Measurements from ENCODE around the gene CD38.
"Not testable (repeated sequence)": the region's sequence is repeated elsewhere in the genome, so short reads cannot be mapped to it uniquely, and the experiment has no call there.

CD38 gene

GRCh38 chr4:15784959-15785634 lies 7.0 kb downstream of the CD38 start:
- peaks cover 2% of the 10 kb centered on the region; the same call in 1 of the 2 replicates for H3K4me1 ChIP-seq (ENCODE audit: insufficient read depth, low read length)
- H3K36me3 ChIP-seq (ENCODE audit: insufficient read depth, low read depth, low read length): no peaks in the 10 kb centered on the region
- no peak overlapping the region for H3K27ac ChIP-seq (ENCODE audit: low read length)
- H3K27me3 ChIP-seq (ENCODE audit: insufficient read depth, low read length): peaks cover 11% of the 10 kb centered on the region
- no peak overlapping the region for H3K9ac ChIP-seq (ENCODE audit: low read depth, low read length)
- H3K4me3 ChIP-seq (ENCODE audit: low read length): no peak overlapping the region
- H3K9me3 ChIP-seq (ENCODE audit: insufficient read depth, low read depth, low read length): peaks cover 19% of the 10 kb centered on the region

GRCh38 chr4:15786743-15787142 lies 8.6 kb downstream of the CD38 start:
- no peak overlapping the region for H3K27ac ChIP-seq (ENCODE audit: low read length)
- no peaks in the 10 kb centered on the region for H3K36me3 ChIP-seq (ENCODE audit: insufficient read depth, low read depth, low read length)
- H3K4me1 ChIP-seq (ENCODE audit: insufficient read depth, low read length): peaks cover 2% of the 10 kb centered on the region; the same call in 1 of the 2 replicates
- H3K9me3 ChIP-seq (ENCODE audit: insufficient read depth, low read depth, low read length): peaks cover 19% of the 10 kb centered on the region
- H3K27me3 ChIP-seq (ENCODE audit: insufficient read depth, low read length): no peaks in the 10 kb centered on the region
- H3K4me3 ChIP-seq (ENCODE audit: low read length): no peak overlapping the region
- no peak overlapping the region for H3K9ac ChIP-seq (ENCODE audit: low read depth, low read length)

GRCh38 chr4:15792974-15793373 lies 14.8 kb downstream of the CD38 start:
- no peaks in the 10 kb centered on the region for H3K36me3 ChIP-seq (ENCODE audit: insufficient read depth, low read depth, low read length)
- no peak overlapping the region for H3K4me3 ChIP-seq (ENCODE audit: low read length)
- H3K9me3 ChIP-seq (ENCODE audit: insufficient read depth, low read depth, low read length): peaks cover 18% of the 10 kb centered on the region
- H3K27me3 ChIP-seq (ENCODE audit: insufficient read depth, low read length): no peaks in the 10 kb centered on the region
- no peak overlapping the region for H3K27ac ChIP-seq (ENCODE audit: low read length)
- H3K9ac ChIP-seq (ENCODE audit: low read depth, low read length): no peak overlapping the region
- no peaks in the 10 kb centered on the region for H3K4me1 ChIP-seq (ENCODE audit: insufficient read depth, low read length)

GRCh38 chr4:15793506-15794363 lies 15.6 kb downstream of the CD38 start:
- H3K27me3 ChIP-seq (ENCODE audit: insufficient read depth, low read length): no peaks in the 10 kb centered on the region
- no peak overlapping the region for H3K27ac ChIP-seq (ENCODE audit: low read length)
- H3K9ac ChIP-seq (ENCODE audit: low read depth, low read length): no peak overlapping the region
- no peak overlapping the region for H3K4me3 ChIP-seq (ENCODE audit: low read length)
- H3K36me3 ChIP-seq (ENCODE audit: insufficient read depth, low read depth, low read length): no peaks in the 10 kb centered on the region
- H3K4me1 ChIP-seq (ENCODE audit: insufficient read depth, low read length): no peaks in the 10 kb centered on the region
- H3K9me3 ChIP-seq (ENCODE audit: insufficient read depth, low read depth, low read length): peaks cover 11% of the 10 kb centered on the region

- H3K9me3 ChIP-seq (ENCODE audit: insufficient read depth, low read depth, low read length): peaks cover 5% of the 10 kb centered on the region; the same call in 1 of the 2 replicates
- no peaks in the 10 kb centered on the region for H3K27me3 ChIP-seq (ENCODE audit: insufficient read depth, low read length)
- no peak overlapping the region for H3K27ac ChIP-seq (ENCODE audit: low read length)
- no peak overlapping the region for H3K4me3 ChIP-seq (ENCODE audit: low read length)
- no peaks in the 10 kb centered on the region for H3K36me3 ChIP-seq (ENCODE audit: insufficient read depth, low read depth, low read length)
- H3K9ac ChIP-seq (ENCODE audit: low read depth, low read length): no peak overlapping the region
- H3K4me1 ChIP-seq (ENCODE audit: insufficient read depth, low read length): no peaks in the 10 kb centered on the region
Measured at GRCh38 chr4:15794426-15794825, 16.3 kb downstream of the CD38 start.

GRCh38 chr4:15794905-15795304 lies 16.8 kb downstream of the CD38 start:
- Histone ChIP-seq H3K36me3 (ENCODE audit: insufficient read depth, low read depth, low read length) (no peaks in the 10 kb centered on the region), H3K4me3 (ENCODE audit: low read length) (no peak overlapping the region), H3K9ac (ENCODE audit: low read depth, low read length) (no peak overlapping the region), H3K27ac (ENCODE audit: low read length) (no peak overlapping the region), H3K9me3 (ENCODE audit: insufficient read depth, low read depth, low read length) (peaks cover under 1% of the 10 kb centered on the region; the same call in 1 of the 2 replicates), H3K4me1 (ENCODE audit: insufficient read depth, low read length) (no peaks in the 10 kb centered on the region), H3K27me3 (ENCODE audit: insufficient read depth, low read length) (no peaks in the 10 kb centered on the region)

GRCh38 chr4:15797320-15797719 lies 19.2 kb downstream of the CD38 start:
- H3K27me3 ChIP-seq (ENCODE audit: insufficient read depth, low read length): no peaks in the 10 kb centered on the region
- H3K4me3 ChIP-seq (ENCODE audit: low read length): no peak overlapping the region
- no peak overlapping the region for H3K27ac ChIP-seq (ENCODE audit: low read length)
- no peaks in the 10 kb centered on the region for H3K36me3 ChIP-seq (ENCODE audit: insufficient read depth, low read depth, low read length)
- no peaks in the 10 kb centered on the region for H3K4me1 ChIP-seq (ENCODE audit: insufficient read depth, low read length)
- no peaks in the 10 kb centered on the region for H3K9me3 ChIP-seq (ENCODE audit: insufficient read depth, low read depth, low read length)
- no peak overlapping the region for H3K9ac ChIP-seq (ENCODE audit: low read depth, low read length)

GRCh38 chr4:15799141-15799540 lies 21.0 kb downstream of the CD38 start:
- H3K9ac ChIP-seq (ENCODE audit: low read depth, low read length): no peak overlapping the region
- H3K9me3 ChIP-seq (ENCODE audit: insufficient read depth, low read depth, low read length): no peaks in the 10 kb centered on the region
- H3K36me3 ChIP-seq (ENCODE audit: insufficient read depth, low read depth, low read length): no peaks in the 10 kb centered on the region
- H3K4me3 ChIP-seq (ENCODE audit: low read length): no peak overlapping the region
- no peak overlapping the region for H3K27ac ChIP-seq (ENCODE audit: low read length)
- H3K4me1 ChIP-seq (ENCODE audit: insufficient read depth, low read length): no peaks in the 10 kb centered on the region
- no peaks in the 10 kb centered on the region for H3K27me3 ChIP-seq (ENCODE audit: insufficient read depth, low read length)

GRCh38 chr4:15799701-15800100 lies 21.6 kb downstream of the CD38 start:
- H3K27ac ChIP-seq (ENCODE audit: low read length): no peak overlapping the region
- H3K27me3 ChIP-seq (ENCODE audit: insufficient read depth, low read length): no peaks in the 10 kb centered on the region
- H3K9ac ChIP-seq (ENCODE audit: low read depth, low read length): no peak overlapping the region
- H3K9me3 ChIP-seq (ENCODE audit: insufficient read depth, low read depth, low read length): no peaks in the 10 kb centered on the region
- no peak overlapping the region for H3K4me3 ChIP-seq (ENCODE audit: low read length)
- no peaks in the 10 kb centered on the region for H3K36me3 ChIP-seq (ENCODE audit: insufficient read depth, low read depth, low read length)
- no peaks in the 10 kb centered on the region for H3K4me1 ChIP-seq (ENCODE audit: insufficient read depth, low read length)

GRCh38 chr4:15802497-15802896 lies 24.4 kb downstream of the CD38 start:
- H3K4me1 ChIP-seq (ENCODE audit: insufficient read depth, low read length); H3K27ac ChIP-seq (ENCODE audit: low read length): not testable (repeated sequence)

GRCh38 chr4:15805583-15806517 lies 27.7 kb downstream of the CD38 start:
- H3K9me3 ChIP-seq (ENCODE audit: insufficient read depth, low read depth, low read length): no peaks in the 10 kb centered on the region
- no peak overlapping the region for H3K27ac ChIP-seq (ENCODE audit: low read length)
- no peak overlapping the region for H3K9ac ChIP-seq (ENCODE audit: low read depth, low read length)
- no peaks in the 10 kb centered on the region for H3K27me3 ChIP-seq (ENCODE audit: insufficient read depth, low read length)
- no peak overlapping the region for H3K4me3 ChIP-seq (ENCODE audit: low read length)
- H3K4me1 ChIP-seq (ENCODE audit: insufficient read depth, low read length): no peaks in the 10 kb centered on the region
- no peaks in the 10 kb centered on the region for H3K36me3 ChIP-seq (ENCODE audit: insufficient read depth, low read depth, low read length)

More at GRCh38 chr4:15802497-15802896, 24.4 kb downstream of the CD38 start:
- not testable (repeated sequence) for H3K4me3 ChIP-seq (ENCODE audit: low read length); H3K27me3 ChIP-seq (ENCODE audit: insufficient read depth, low read length); H3K36me3 ChIP-seq (ENCODE audit: insufficient read depth, low read depth, low read length); H3K9me3 ChIP-seq (ENCODE audit: insufficient read depth, low read depth, low read length); H3K9ac ChIP-seq (ENCODE audit: low read depth, low read length)

Measured in iPS-20b (cell line).